Smooth muscle cell (in vitro differentiated cells): ENCODE data around the gene WIPF1. TPM values are rescaled to one million over a fixed set of nuclear protein-coding genes. Genes with fewer than 3 reads are reported as not detected.

Experiments
- DNase-seq: peaks from one replicate; lab custom pipeline; 2025; ENCODE audit not compliant: unreplicated experiment; lab: John Stamatoyannopoulos, UW
- H2AFZ ChIP-seq: fragments of 200-600 bp; sonication (generic); 2 replicates; pipeline ENCODE4 v1.6.0; 2016; ENCODE audit warnings: antibody characterized with exemption, low read depth, mild to moderate bottlenecking
- H3F3A ChIP-seq: fragments of 200-600 bp; sonication (generic); 2 replicates; pipeline ENCODE4 v1.6.0; 2017; ENCODE audit warnings: antibody characterized with exemption, low read depth
- H3K27ac ChIP-seq: fragments of 200-600 bp; sonication (generic); 2 replicates; pipeline ENCODE4 v1.5.1; 2016; ENCODE audit warnings: low read depth, mild to moderate bottlenecking
- H3K27me3 ChIP-seq: fragments of 200-600 bp; sonication (generic); 2 replicates; pipeline ENCODE4 v1.6.1; 2016; ENCODE audit warnings: low read depth, mild to moderate bottlenecking
- H3K36me3 ChIP-seq: fragments of 200-600 bp; sonication (generic); 2 replicates; pipeline ENCODE4 v1.5.1; 2016; ENCODE audit warnings: low read depth
- H3K4me1 ChIP-seq: fragments of 200-600 bp; sonication (generic); 2 replicates; pipeline ENCODE4 v1.5.1; 2016; ENCODE audit warnings: low read depth
- H3K4me2 ChIP-seq: fragments of 200-600 bp; sonication (generic); 2 replicates; pipeline ENCODE4 v1.6.0; 2016; ENCODE audit warnings: mild to moderate bottlenecking
- H3K4me3 ChIP-seq: fragments of 200-600 bp; sonication (generic); 2 replicates; pipeline ENCODE4 v1.5.1; 2016; ENCODE audit warnings: mild to moderate bottlenecking
- H3K79me2 ChIP-seq: fragments of 200-600 bp; sonication (generic); 2 replicates; pipeline ENCODE4 v1.6.0; 2016; ENCODE audit warnings: low read depth, mild to moderate bottlenecking
- H3K9ac ChIP-seq: fragments of 200-600 bp; sonication (generic); 2 replicates; pipeline ENCODE4 v1.6.0; 2016; ENCODE audit warnings: low read depth
- H3K9me3 ChIP-seq: fragments of 200-600 bp; sonication (generic); replicated peaks from 2 replicates; pipeline ENCODE4 v1.5.1; 2016; ENCODE audit warnings: low read depth
- H4K20me1 ChIP-seq: fragments of 200-600 bp; sonication (generic); 2 replicates; pipeline ENCODE4 v1.6.0; 2016; ENCODE audit warnings: low read depth
- CTCF ChIP-seq: fragments of 200-600 bp; sonication (generic); IDR thresholded peaks from 2 replicates; pipeline ENCODE4 v1.5.1; 2017; ENCODE audit warnings: borderline replicate concordance, mild to moderate bottlenecking, antibody characterized with exemption; ENCODE audit not compliant: insufficient read depth, poor library complexity, severe bottlenecking
- WGBS: methylation state at CpG from one replicate; pipeline ENCODE4 v1.1.7; 2016; ENCODE audit warnings: low lambda C conversion rate; 5-methylcytosine and 5-hydroxymethylcytosine counted together
- polyA plus RNA-seq: library from polyadenylated mRNA; unstranded; fragments of >200 nt; fragmentation: Nextera tagmentation; extraction: Ambion mirVana; gene quantifications from 2 replicates; pipeline ENCODE4 v1.2.1, GENCODE V29; 2016
- total RNA-seq: library from RNA; depleted of rRNA; stranded (reverse); fragments of >200 nt; gene quantifications from 2 replicates; pipeline ENCODE4 v1.2.3, GENCODE V29; 2014

The WIPF1 gene
- total and polyA plus RNA-seq, 2 experiments from 2014 or later: 27.3 to 35.5 TPM

- H3K79me2 ChIP-seq: peaks cover 15% of the 10 kb centered on the region
- no peak overlapping the region for H3K27ac ChIP-seq
Measured at GRCh38 chr2:174628528-174629169, 31.0 kb upstream of the WIPF1 start.

GRCh38 chr2:174627216-174627615 is 29.6 kb upstream of the WIPF1 start:
- H3K27me3 ChIP-seq: no peaks in the 10 kb centered on the region
- peaks cover 28% of the 10 kb centered on the region for H3K79me2 ChIP-seq
- peaks cover 3% of the 10 kb centered on the region for H4K20me1 ChIP-seq
- H3K9me3 ChIP-seq: no peaks in the 10 kb centered on the region
- H3K4me2 ChIP-seq: no peak overlapping the region
- H3K9ac ChIP-seq: no peak overlapping the region
- no peaks in the 10 kb centered on the region for H3K36me3 ChIP-seq
- H3K27ac ChIP-seq: no peak overlapping the region
- TF ChIP-seq CTCF: no peak
- no peak overlapping the region for H2AFZ ChIP-seq
- DNase-seq: no peak
- H3F3A ChIP-seq: peaks cover 8% of the 10 kb centered on the region
- H3K4me3 ChIP-seq: no peak overlapping the region
- peaks cover 3% of the 10 kb centered on the region for H3K4me1 ChIP-seq

More at GRCh38 chr2:174628528-174629169, 31.0 kb upstream of the WIPF1 start:
- Histone ChIP-seq H3K9ac (no peak overlapping the region), H3F3A (peaks cover 8% of the 10 kb centered on the region), H3K9me3 (no peaks in the 10 kb centered on the region), H3K27me3 (no peaks in the 10 kb centered on the region), H2AFZ (no peak overlapping the region), H4K20me1 (peaks cover 3% of the 10 kb centered on the region), H3K4me2 (no peak overlapping the region), H3K4me3 (no peak overlapping the region), H3K4me1 (peaks cover 10% of the 10 kb centered on the region), H3K36me3 (no peaks in the 10 kb centered on the region)
- WGBS: 100% methylated on average over 2 of the region's 2 CpGs
- DNase-seq: no peak
- no peak for TF ChIP-seq CTCF

- no peak overlapping the region for H3K9ac ChIP-seq
- no peaks in the 10 kb centered on the region for H3K36me3 ChIP-seq
- H4K20me1 ChIP-seq: peaks cover 3% of the 10 kb centered on the region
- H2AFZ ChIP-seq: no peak overlapping the region
- peaks cover 26% of the 10 kb centered on the region for H3K79me2 ChIP-seq
- no peaks in the 10 kb centered on the region for H3K4me1 ChIP-seq
- H3K9me3 ChIP-seq: no peaks in the 10 kb centered on the region
- no peak for TF ChIP-seq CTCF
- no peak overlapping the region for H3K27ac ChIP-seq
- no peaks in the 10 kb centered on the region for H3K27me3 ChIP-seq
- no peaks in the 10 kb centered on the region for H3F3A ChIP-seq
- no peak overlapping the region for H3K4me2 ChIP-seq
- no peak for DNase-seq
- no peak overlapping the region for H3K4me3 ChIP-seq
- 93% methylated on average over 7 of the region's 7 CpGs for WGBS
Measured at GRCh38 chr2:174624895-174625430, 27.4 kb upstream of the WIPF1 start.

- H3K79me2 ChIP-seq: peaks cover 18% of the 10 kb centered on the region
- no peak overlapping the region for H3K27ac ChIP-seq
- H4K20me1 ChIP-seq: peaks cover 3% of the 10 kb centered on the region
- no peak overlapping the region for H3K9ac ChIP-seq
- no peaks in the 10 kb centered on the region for H3K4me1 ChIP-seq
- no peaks in the 10 kb centered on the region for H3K36me3 ChIP-seq
- H3K4me2 ChIP-seq: no peak overlapping the region
- TF ChIP-seq CTCF: no peak
- H3F3A ChIP-seq: no peaks in the 10 kb centered on the region
- H3K27me3 ChIP-seq: no peaks in the 10 kb centered on the region
- no peaks in the 10 kb centered on the region for H3K9me3 ChIP-seq
- no peak overlapping the region for H2AFZ ChIP-seq
- H3K4me3 ChIP-seq: no peak overlapping the region
- no peak for DNase-seq
Measured at GRCh38 chr2:174623690-174624089, 26.1 kb upstream of the WIPF1 start.
